Nephron progenitor cell (in vitro differentiated cells): ENCODE data around the gene FTL.

Source experiments
- DNase-seq: peaks from one replicate; pipeline ENCODE4 v3.0.0; 2021
- H3K27ac Mint-ChIP-seq: 2 replicates; pipeline ENCODE4 v1.8.0; 2021; ENCODE audit warnings: mild to moderate bottlenecking, moderate library complexity, mixed read lengths
- H3K27me3 Mint-ChIP-seq: 2 replicates; pipeline ENCODE4 v1.8.0; 2021; ENCODE audit warnings: mild to moderate bottlenecking, low read depth, mixed read lengths; ENCODE audit not compliant: poor library complexity
- H3K36me3 Mint-ChIP-seq: 2 replicates; pipeline ENCODE4 v1.8.0; 2021; ENCODE audit warnings: low read depth, mixed read lengths
- H3K4me1 Mint-ChIP-seq: 2 replicates; pipeline ENCODE4 v1.8.0; 2021; ENCODE audit warnings: mixed read lengths
- H3K4me3 Mint-ChIP-seq: 2 replicates; pipeline ENCODE4 v1.8.0; 2021; ENCODE audit warnings: mild to moderate bottlenecking, moderate library complexity, mixed read lengths
- H3K9me3 Mint-ChIP-seq: 2 replicates; pipeline ENCODE4 v1.8.0; 2021; ENCODE audit warnings: mild to moderate bottlenecking, moderate library complexity, mixed read lengths
- CTCF ChIP-seq: fragments of 200-600 bp; sonication (generic); IDR thresholded peaks from 2 replicates; pipeline ENCODE4 v1.5.0; 2021; ENCODE audit warnings: antibody characterized with exemption

The FTL gene

GRCh38 chr19:48966541-48967345 is 1.6 kb downstream of the FTL start:
- peaks cover 7% of the 10 kb centered on the region for H3K27me3 Mint-ChIP-seq
- no peaks in the 10 kb centered on the region for H3K9me3 Mint-ChIP-seq
- TF ChIP-seq CTCF, result no peak
- peak overlapping the region; percentile 99 for H3K4me3 Mint-ChIP-seq
- peaks cover 69% of the 10 kb centered on the region for H3K4me1 Mint-ChIP-seq
- H3K36me3 Mint-ChIP-seq, result peaks cover 48% of the 10 kb centered on the region
- no peak for DNase-seq
- peak overlapping the region; percentile 77 for H3K27ac Mint-ChIP-seq

GRCh38 chr19:48967346-48968178 is 2.5 kb downstream of the FTL start:
- Mint-ChIP-seq H3K4me1 (peaks cover 61% of the 10 kb centered on the region), H3K9me3 (no peaks in the 10 kb centered on the region), H3K4me3 (peak overlapping the region; percentile 99), H3K27me3 (peaks cover 7% of the 10 kb centered on the region), H3K27ac (peak overlapping the region; percentile 78), H3K36me3 (peaks cover 48% of the 10 kb centered on the region)
- DNase-seq, result no peak
- TF ChIP-seq CTCF, result no peak

GRCh38 chr19:48968179-48968661 is 3.1 kb downstream of the FTL start:
- no peak overlapping the region for H3K4me3 Mint-ChIP-seq

GRCh38 chr19:48968813-48969218 is 3.7 kb downstream of the FTL start:
- H3K9me3 Mint-ChIP-seq, result no peaks in the 10 kb centered on the region

More at GRCh38 chr19:48968179-48968661, 3.1 kb downstream of the FTL start:
- Mint-ChIP-seq H3K4me1 (peaks cover 55% of the 10 kb centered on the region), H3K9me3 (no peaks in the 10 kb centered on the region), H3K36me3 (peaks cover 53% of the 10 kb centered on the region), H3K27me3 (peaks cover 5% of the 10 kb centered on the region), H3K27ac (peak overlapping the region; percentile 58)
- TF ChIP-seq CTCF, result no peak
- no peak for DNase-seq

More at GRCh38 chr19:48968813-48969218, 3.7 kb downstream of the FTL start:
- TF ChIP-seq CTCF, result no peak
- no peak overlapping the region for H3K4me3 Mint-ChIP-seq
- H3K36me3 Mint-ChIP-seq, result peaks cover 54% of the 10 kb centered on the region
- H3K27ac Mint-ChIP-seq, result no peak overlapping the region
- peaks cover 2% of the 10 kb centered on the region for H3K27me3 Mint-ChIP-seq
- no peak for DNase-seq
- peaks cover 49% of the 10 kb centered on the region for H3K4me1 Mint-ChIP-seq
